Measurements from ENCODE around the gene RPS3. TPM values are rescaled to one million over a fixed set of nuclear protein-coding genes. Genes with fewer than 3 reads are reported as not detected.

RPS3 gene
- polyA plus RNA-seq, 3 donors, result 1,248 to 1,563 (median 1,448) TPM

DNA sequence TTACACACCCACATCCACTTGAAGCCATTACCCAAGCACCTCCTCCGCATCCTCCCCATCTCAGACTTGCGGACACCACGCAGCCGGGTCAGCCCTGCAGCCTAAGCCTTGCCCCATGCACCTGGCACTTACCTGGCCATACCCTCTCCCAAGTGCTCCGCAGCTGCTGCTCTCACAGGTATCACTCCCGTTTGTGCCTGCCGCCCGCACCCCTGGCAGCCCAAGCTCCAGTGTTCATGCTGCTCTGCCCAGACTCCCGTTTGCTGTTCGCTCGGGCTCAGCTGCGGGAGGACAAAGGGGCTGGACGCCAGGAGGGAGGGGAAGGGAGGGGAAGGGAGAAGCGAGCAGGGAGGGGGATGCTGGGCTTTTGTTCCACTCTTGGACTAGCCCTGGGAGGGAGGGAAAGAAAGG is 33.6 kb downstream of the RPS3 start, which contains the start of gene KLHL35:
Gene KLHL35, minus strand, starts transcription at position 293 of the 411 bp plus-strand sequence. CDS start 2,574 bp downstream, outside the sequence.
- no peak within 1 kb of the TSS for H3K9ac ChIP-seq (ENCODE audit: insufficient read depth, low read length, poor library complexity, severe bottlenecking)

DNA sequence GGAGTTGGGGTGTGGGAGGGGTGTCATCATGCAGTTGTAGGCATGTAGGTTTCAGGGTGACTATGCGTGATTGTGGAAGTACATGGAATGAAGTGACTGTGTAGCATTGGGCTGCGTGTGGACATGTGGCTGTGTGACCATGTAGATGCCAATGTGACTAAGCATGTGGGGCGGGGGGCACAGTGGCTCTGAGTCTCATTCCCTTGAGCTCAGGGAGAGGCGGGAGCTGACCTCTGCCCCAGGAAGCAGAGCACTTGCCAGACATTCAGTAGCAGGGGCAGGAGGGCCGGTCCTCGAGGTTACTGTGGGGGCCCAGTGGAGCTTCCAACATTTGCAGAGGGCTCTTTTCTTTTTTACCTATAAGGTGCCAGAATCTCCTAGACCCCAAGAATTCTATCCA is 34.1 kb downstream of the RPS3 start:
- Mint-ChIP-seq H3K9me3 (peaks cover 10 to 21% (median 18%) of the 10 kb centered on the region in 7 donors), H3K36me3 (peaks cover 28 to 39% of the 10 kb centered on the region in 2 donors), H3K27ac (no peak overlapping the region), H3K27me3 (ENCODE audit: low read depth in 3 of 3) (peaks cover 43 to 50% (median 49%) of the 10 kb centered on the region in 3 donors), H3K4me1 (peaks cover 24% of the 10 kb centered on the region), H3K4me3 (peak overlapping the region in 1 of 2 donors; percentile 78)
- H4K20me1 ChIP-seq (ENCODE audit: insufficient read depth, low read length), result no peaks in the 10 kb centered on the region
- WGBS (ENCODE audit: insufficient coverage), result 90% methylated on average over 6 of the region's 6 CpGs
- H3K79me2 ChIP-seq (ENCODE audit: insufficient read depth, low read length), result no peaks in the 10 kb centered on the region
- H2AFZ ChIP-seq (ENCODE audit: insufficient read depth, low read depth, low read length, poor library complexity, severe bottlenecking), result no peak overlapping the region
- TF ChIP-seq, protein P1, sequence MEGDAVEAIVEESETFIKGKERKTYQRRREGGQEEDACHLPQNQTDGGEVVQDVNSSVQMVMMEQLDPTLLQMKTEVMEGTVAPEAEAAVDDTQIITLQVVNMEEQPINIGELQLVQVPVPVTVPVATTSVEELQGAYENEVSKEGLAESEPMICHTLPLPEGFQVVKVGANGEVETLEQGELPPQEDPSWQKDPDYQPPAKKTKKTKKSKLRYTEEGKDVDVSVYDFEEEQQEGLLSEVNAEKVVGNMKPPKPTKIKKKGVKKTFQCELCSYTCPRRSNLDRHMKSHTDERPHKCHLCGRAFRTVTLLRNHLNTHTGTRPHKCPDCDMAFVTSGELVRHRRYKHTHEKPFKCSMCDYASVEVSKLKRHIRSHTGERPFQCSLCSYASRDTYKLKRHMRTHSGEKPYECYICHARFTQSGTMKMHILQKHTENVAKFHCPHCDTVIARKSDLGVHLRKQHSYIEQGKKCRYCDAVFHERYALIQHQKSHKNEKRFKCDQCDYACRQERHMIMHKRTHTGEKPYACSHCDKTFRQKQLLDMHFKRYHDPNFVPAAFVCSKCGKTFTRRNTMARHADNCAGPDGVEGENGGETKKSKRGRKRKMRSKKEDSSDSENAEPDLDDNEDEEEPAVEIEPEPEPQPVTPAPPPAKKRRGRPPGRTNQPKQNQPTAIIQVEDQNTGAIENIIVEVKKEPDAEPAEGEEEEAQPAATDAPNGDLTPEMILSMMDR (IDR thresholded peaks at IDR 0.05), result no peak
- H3K9ac ChIP-seq (ENCODE audit: insufficient read depth, low read length, poor library complexity, severe bottlenecking), result no peak overlapping the region
- H3K36me3 ChIP-seq (replicated peaks in 1 of 2; ENCODE audit: control insufficient read depth in 1 of 2, insufficient read depth in 2 of 2, low read length in 2 of 2), result peaks cover 0 to 18% of the 10 kb centered on the region in 2 donors
- peaks cover 11 to 34% of the 10 kb centered on the region in 2 donors for H3K4me1 ChIP-seq (ENCODE audit: control insufficient read depth in 1 of 2, insufficient read depth in 2 of 2, low read length in 2 of 2)
- no peak for DNase-seq
- intact Hi-C loops (cut with micrococcal nuclease), result no loop called here
- peaks cover 34 to 46% of the 10 kb centered on the region in 2 donors for H3K27me3 ChIP-seq (ENCODE audit: control insufficient read depth in 2 of 2, insufficient read depth in 2 of 2, low read length in 2 of 2)
- no peak overlapping the region for H3K4me3 ChIP-seq (replicated peaks in 1 of 3; ENCODE audit: low read depth in 2 of 3, low read length in 3 of 3)
- H3K4me2 ChIP-seq (replicated peaks; ENCODE audit: extremely low read depth, low read length, poor library complexity, severe bottlenecking), result no peak overlapping the region
- no peak overlapping the region for H3K27ac ChIP-seq (ENCODE audit: low read depth in 1 of 2, low read length in 2 of 2)
- peaks cover 10 to 26% of the 10 kb centered on the region in 2 donors for H3K9me3 ChIP-seq (replicated peaks in 1 of 2; ENCODE audit: control insufficient read depth in 1 of 2, insufficient read depth in 1 of 2, low read length in 2 of 2)

More for the DNA sequence above, 33.6 kb downstream of the RPS3 start, which contains the start of gene KLHL35:
- Histone ChIP-seq H2AFZ (ENCODE audit: insufficient read depth, low read depth, low read length, poor library complexity, severe bottlenecking) (no peak within 1 kb of the TSS), H3K79me2 (ENCODE audit: insufficient read depth, low read length) (no peaks in the 10 kb centered on the region), H4K20me1 (ENCODE audit: insufficient read depth, low read length) (no peaks in the 10 kb centered on the region), H3K36me3 (replicated peaks in 1 of 2; ENCODE audit: control insufficient read depth in 1 of 2, insufficient read depth in 2 of 2, low read length in 2 of 2) (peaks cover 0 to 18% of the 10 kb centered on the region in 2 donors), H3K27me3 (ENCODE audit: control insufficient read depth in 2 of 2, insufficient read depth in 2 of 2, low read length in 2 of 2) (peaks cover 34 to 52% of the 10 kb centered on the region in 2 donors), H3K27ac (ENCODE audit: low read depth in 1 of 2, low read length in 2 of 2) (no peak within 1 kb of the TSS), H3K4me3 (replicated peaks in 1 of 3; ENCODE audit: low read depth in 2 of 3, low read length in 3 of 3) (no peak within 1 kb of the TSS), H3K4me2 (replicated peaks; ENCODE audit: extremely low read depth, low read length, poor library complexity, severe bottlenecking) (no peak within 1 kb of the TSS), H3K9me3 (replicated peaks in 1 of 2; ENCODE audit: control insufficient read depth in 1 of 2, insufficient read depth in 1 of 2, low read length in 2 of 2) (peaks cover 13 to 30% of the 10 kb centered on the region in 2 donors), H3K4me1 (ENCODE audit: control insufficient read depth in 1 of 2, insufficient read depth in 2 of 2, low read length in 2 of 2) (peaks cover 16 to 39% of the 10 kb centered on the region in 2 donors)
- Mint-ChIP-seq H3K27me3 (ENCODE audit: low read depth in 3 of 3) (peaks cover 48 to 56% (median 54%) of the 10 kb centered on the region in 3 donors), H3K27ac (peak within 1 kb of the TSS in 1 of 7 donors; percentile 13), H3K4me1 (peaks cover 27% of the 10 kb centered on the region), H3K4me3 (peak within 1 kb of the TSS in 1 of 2 donors; percentile 78), H3K36me3 (peaks cover 28 to 40% of the 10 kb centered on the region in 2 donors), H3K9me3 (peaks cover 10 to 25% (median 22%) of the 10 kb centered on the region in 7 donors)
- TF ChIP-seq, protein P1 (IDR thresholded peaks at IDR 0.05), result no peak
- no peak for DNase-seq
- intact Hi-C loops (cut with micrococcal nuclease), result no loop called here
- 31% methylated on average over 12 of the region's 14 CpGs for WGBS (ENCODE audit: insufficient coverage)

All from CD14-positive monocyte (primary cell).